Osteoblast (primary cell): ENCODE measurements around the gene TRANK1. TPM values are rescaled to one million over a fixed set of nuclear protein-coding genes. Genes with fewer than 3 reads are reported as not detected.
A peak's percentile ranks its signal among the peaks of the same experiment; 100 is the strongest.

Experiments
- DNase-seq: peaks from one replicate; pipeline ENCODE4 v3.0.0; 2011; ENCODE audit warnings: low spot score, mixed read lengths; ENCODE audit not compliant: insufficient read length; ENCODE audit errors: missing footprints
- H2AFZ ChIP-seq: 2 replicates; pipeline ENCODE4 v1.6.0; 2011; ENCODE audit warnings: mild to moderate bottlenecking, low read length
- H3K27ac ChIP-seq: 2 replicates; pipeline ENCODE4 v1.5.1; 2011; ENCODE audit warnings: mild to moderate bottlenecking, low read depth, low read length, moderate library complexity
- H3K27me3 ChIP-seq: 2 replicates; pipeline ENCODE4 v1.6.0; 2012; ENCODE audit warnings: mild to moderate bottlenecking, control low read depth, inconsistent platforms, low read length, moderate library complexity; ENCODE audit not compliant: insufficient read depth
- H3K36me3 ChIP-seq: 2 replicates; pipeline ENCODE4 v1.5.1; 2011; ENCODE audit warnings: mild to moderate bottlenecking, low read length, control low read depth, moderate library complexity; ENCODE audit not compliant: insufficient read depth
- H3K4me1 ChIP-seq: 2 replicates; pipeline ENCODE4 v1.5.1; 2011; ENCODE audit warnings: mild to moderate bottlenecking, low read length, control low read depth, moderate library complexity; ENCODE audit not compliant: insufficient read depth
- H3K4me2 ChIP-seq: 2 replicates; pipeline ENCODE4 v1.6.0; 2011; ENCODE audit warnings: mild to moderate bottlenecking, low read length; ENCODE audit not compliant: insufficient read depth
- H3K4me3 ChIP-seq: fragments of 200-600 bp; sonication (generic); 3 replicates; pipeline ENCODE4 v1.5.1; 2012; ENCODE audit warnings: mild to moderate bottlenecking, low read length, inconsistent platforms; ENCODE audit not compliant: insufficient read depth
- H3K79me2 ChIP-seq: 2 replicates; pipeline ENCODE4 v1.6.0; 2012; ENCODE audit warnings: mild to moderate bottlenecking, low read length, control low read depth, inconsistent platforms; ENCODE audit not compliant: insufficient read depth
- H3K9me3 ChIP-seq: 2 replicates; pipeline ENCODE4 v1.5.1; 2011; ENCODE audit warnings: low read depth, low read length, control low read depth
- H4K20me1 ChIP-seq: 2 replicates; pipeline ENCODE4 v1.6.0; 2012; ENCODE audit warnings: mild to moderate bottlenecking, low read length, control low read depth; ENCODE audit not compliant: insufficient read depth
- CTCF ChIP-seq: IDR thresholded peaks from 2 replicates; pipeline ENCODE4 v1.5.1; 2011; ENCODE audit warnings: mild to moderate bottlenecking, low read depth, low read length, moderate library complexity; ENCODE audit errors: extremely low read depth
- total RNA-seq: library from RNA; depleted of rRNA; stranded (reverse); fragments of >200 nt; gene quantifications from 2 replicates; pipeline ENCODE4 v1.2.3, GENCODE V29; 2012

TRANK1 gene
- total RNA-seq, 1 donor: 30.8 TPM

- Histone ChIP-seq H3K27me3 (no peaks in the 10 kb centered on the region), H3K36me3 (no peaks in the 10 kb centered on the region), H3K4me3 (peak overlapping the region; percentile 71), H3K79me2 (no peaks in the 10 kb centered on the region), H3K4me1 (peaks cover 17% of the 10 kb centered on the region), H3K9me3 (no peaks in the 10 kb centered on the region), H2AFZ (peak overlapping the region; percentile 91), H4K20me1 (no peaks in the 10 kb centered on the region), H3K27ac (no peak overlapping the region), H3K4me2 (peak overlapping the region; percentile 83)
- no peak for TF ChIP-seq CTCF
- no peak for DNase-seq
Observed at GRCh38 chr3:36908647-36909180, 36.1 kb downstream of the TRANK1 start.

GRCh38 chr3:36907911-36908646 lies 36.8 kb downstream of the TRANK1 start:
- peak; percentile 94 for DNase-seq
- peak overlapping the region; percentile 38 for H3K27ac ChIP-seq

GRCh38 chr3:36906504-36907149 lies 38.2 kb downstream of the TRANK1 start:
- Histone ChIP-seq H3K4me1 (peaks cover 10% of the 10 kb centered on the region), H3K9me3 (no peaks in the 10 kb centered on the region), H3K4me2 (no peak overlapping the region), H3K79me2 (no peaks in the 10 kb centered on the region), H3K4me3 (no peak overlapping the region), H3K27me3 (no peaks in the 10 kb centered on the region), H3K27ac (no peak overlapping the region), H2AFZ (no peak overlapping the region), H3K36me3 (no peaks in the 10 kb centered on the region), H4K20me1 (no peaks in the 10 kb centered on the region)
- DNase-seq: peak; percentile 76
- TF ChIP-seq CTCF: no peak

More at GRCh38 chr3:36907911-36908646, 36.8 kb downstream of the TRANK1 start:
- Histone ChIP-seq H3K27me3 (no peaks in the 10 kb centered on the region), H3K4me1 (peaks cover 17% of the 10 kb centered on the region), H3K4me2 (peak overlapping the region; percentile 83), H2AFZ (peak overlapping the region; percentile 91), H3K9me3 (no peaks in the 10 kb centered on the region), H3K79me2 (no peaks in the 10 kb centered on the region), H4K20me1 (no peaks in the 10 kb centered on the region), H3K36me3 (no peaks in the 10 kb centered on the region), H3K4me3 (peak overlapping the region; percentile 71)
- no peak for TF ChIP-seq CTCF

GRCh38 chr3:36905545-36905944 lies 39.3 kb downstream of the TRANK1 start:
- Histone ChIP-seq H3K36me3 (no peaks in the 10 kb centered on the region), H3K27me3 (no peaks in the 10 kb centered on the region), H3K4me3 (no peak overlapping the region), H2AFZ (no peak overlapping the region), H3K4me1 (peaks cover 10% of the 10 kb centered on the region), H3K27ac (no peak overlapping the region), H3K4me2 (no peak overlapping the region), H3K9me3 (no peaks in the 10 kb centered on the region), H4K20me1 (no peaks in the 10 kb centered on the region), H3K79me2 (no peaks in the 10 kb centered on the region)
- TF ChIP-seq CTCF: no peak
- no peak for DNase-seq
